Measurements from ENCODE around the gene HHATL. TPM values are rescaled to one million over a fixed set of nuclear protein-coding genes. Genes with fewer than 3 reads are reported as not detected.

HHATL gene
- total RNA-seq, 1 experiment from 2014 or later: not detected

GRCh38 chr3:42702982-42703694, 540 bp upstream of the HHATL start:
- Histone ChIP-seq H3K4me3 (ENCODE audit: low read depth in 2 of 2, low read length in 2 of 2) (no peak overlapping the region), H3K27ac (ENCODE audit: low read length) (no peak overlapping the region), H3K27me3 (ENCODE audit: control insufficient read depth, insufficient read depth, low read length) (no peaks in the 10 kb centered on the region), H3K36me3 (ENCODE audit: control insufficient read depth, insufficient read depth, low read length) (no peaks in the 10 kb centered on the region), H3K9me3 (ENCODE audit: control insufficient read depth, insufficient read depth, low read depth, low read length) (no peaks in the 10 kb centered on the region), H3K4me1 (ENCODE audit: control insufficient read depth, insufficient read depth, low read length) (no peaks in the 10 kb centered on the region)
- TF ChIP-seq SIN3A (IDR thresholded peaks at IDR 0.05; ENCODE audit: borderline replicate concordance, insufficient read depth, low read depth, low read length) (no peak), REST (IDR thresholded peaks at IDR 0.05; ENCODE audit: insufficient read depth in 1 of 2, low read depth in 2 of 2, low read length in 1 of 2) (no peak), CTCF (IDR thresholded peaks at IDR 0.05) (no peak), POLR2AphosphoS5 (IDR thresholded peaks at IDR 0.05; ENCODE audit: low read depth, low read length) (no peak)
- no TSS peak for BruUV-seq (replicated peaks)
- DNase-seq (ENCODE audit: low read depth, low spot score): no peak
- ChIA-PET POLR2A (no interaction called here), CTCF (no interaction called here)
- in situ Hi-C loops (cut with HindIII; ENCODE audit: low pct_unique_long_range_greater_than_20kb, low sequenced_read_pairs): no loop called here
- ATAC-seq: no peak
- intact Hi-C loops (cut with micrococcal nuclease; ENCODE audit: unreplicated experiment): no loop called here

- TF ChIP-seq REST (IDR thresholded peaks at IDR 0.05; ENCODE audit: insufficient read depth in 1 of 2, low read depth in 2 of 2, low read length in 1 of 2): peak; percentile 93 to 94
- TF ChIP-seq SIN3A (IDR thresholded peaks at IDR 0.05; ENCODE audit: borderline replicate concordance, insufficient read depth, low read depth, low read length): no peak
- Histone ChIP-seq H3K27me3 (ENCODE audit: control insufficient read depth, insufficient read depth, low read length) (no peaks in the 10 kb centered on the region), H3K4me1 (ENCODE audit: control insufficient read depth, insufficient read depth, low read length) (no peaks in the 10 kb centered on the region), H3K27ac (ENCODE audit: low read length) (no peak overlapping the region), H3K4me3 (ENCODE audit: low read depth in 2 of 2, low read length in 2 of 2) (no peak overlapping the region), H3K36me3 (ENCODE audit: control insufficient read depth, insufficient read depth, low read length) (no peaks in the 10 kb centered on the region), H3K9me3 (ENCODE audit: control insufficient read depth, insufficient read depth, low read depth, low read length) (no peaks in the 10 kb centered on the region)
- POLR2A ChIA-PET: interaction anchor here (0.5 kb wide), 1 partner anchor 117 kb away, joined by 5 read pairs; no protein-coding TSS in a partner anchor
- intact Hi-C loops (cut with micrococcal nuclease; ENCODE audit: unreplicated experiment): no loop called here
- DNase-seq (ENCODE audit: low read depth, low spot score) (no peak), ATAC-seq (no peak)
- in situ Hi-C loops (cut with HindIII; ENCODE audit: low pct_unique_long_range_greater_than_20kb, low sequenced_read_pairs): no loop called here
- CTCF ChIA-PET: interaction anchor here (0.6 kb wide), 1 partner anchor 48 kb away, joined by 5 read pairs; the partner anchor contains the start of gene ZBTB47
- no TSS peak for BruUV-seq (replicated peaks)
These were observed 1.1 kb downstream of the HHATL start for GRCh38 chr3:42701371-42702065.

All from Panc1 (cell line).